Colonic mucosa (tissue), 4 donors: ENCODE results near the gene CEBPZOS. TPM values are rescaled to one million over a fixed set of nuclear protein-coding genes. Genes with fewer than 3 reads are reported as not detected.
"Not testable (repeated sequence)": the region's sequence is repeated elsewhere in the genome, so short reads cannot be mapped to it uniquely, and the experiment has no call there.

ENCODE experiments used
- DNase-seq: peaks from one replicate; pipeline ENCODE4 v3.0.0-alpha.2; 2020
- H3K27ac ChIP-seq: fragments of 200-600 bp; one replicate; pipeline ENCODE4 v1.8.0; 2021
- H3K27me3 ChIP-seq: fragments of 200-600 bp; one replicate; pipeline ENCODE4 v1.8.0; 2021
- H3K36me3 ChIP-seq: fragments of 200-600 bp; one replicate; pipeline ENCODE4 v1.8.0; 2021
- H3K4me1 ChIP-seq: fragments of 200-600 bp; one replicate; pipeline ENCODE4 v1.8.0; 2021; ENCODE audit warnings: mild to moderate bottlenecking
- H3K4me3 ChIP-seq: fragments of 200-600 bp; one replicate; pipeline ENCODE4 v1.8.0; 2021
- H3K9ac ChIP-seq, 2 donors: one replicate each; pipeline ENCODE4 v1.7.0; 2013; ENCODE audit warnings: control low read depth in 2 of 2, low read depth in 2 of 2, low read length in 2 of 2
- H3K9me3 ChIP-seq: fragments of 200-600 bp; one replicate; pipeline ENCODE4 v1.8.0; 2021
- intact Hi-C: fragments of 100-400 bp; cut with DNase I; formaldehyde crosslinking; loops from one replicate; pipeline ENCODE4 v1.14.1; 2022
- total RNA-seq, 2 donors: library from RNA; stranded (reverse); fragmentation: NEBNext Ultra II Directional in 1 of 2; extraction: Animal tissue kit (Norgen Biotek cat#: 25700) in 1 of 2; gene quantifications; one replicate each; pipeline ENCODE4 v1.2.1, GENCODE V29; 2021
- TF ChIP-seq, protein P1 (sequence below): fragments of 200-600 bp; IDR thresholded peaks from one replicate; pipeline ENCODE4 v1.8.0; 2022; ENCODE audit warnings: antibody characterized with exemption, mild to moderate bottlenecking
- donor health status: healthy.
- donor health status: DM: no; HTN: no; CAD: no.
- donor health status: DM: no; HTN: no; CAD: no.

Gene CEBPZOS
- total RNA-seq, 2 donors from 2014 or later: 43.1 to 49.4 TPM

DNA sequence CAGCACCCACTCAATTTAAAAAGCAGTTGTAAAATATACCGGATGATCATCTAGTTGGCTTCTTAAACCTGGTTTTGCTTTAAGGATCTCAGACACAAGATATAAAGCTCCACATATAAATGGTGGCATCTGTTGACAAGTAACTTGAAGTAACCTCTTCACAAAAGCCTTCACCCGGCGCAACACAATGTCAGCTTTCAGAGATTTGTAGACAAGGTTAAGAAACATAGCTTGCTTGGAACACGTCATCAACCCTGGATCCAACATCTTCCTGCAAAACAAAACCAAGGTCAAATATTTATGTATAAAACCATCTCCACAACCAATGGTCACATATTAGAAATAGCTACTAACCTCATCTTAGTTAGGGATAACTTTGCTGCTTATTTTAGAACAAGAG lies 26.8 kb downstream of the CEBPZOS start:
- no peak for DNase-seq
- TF ChIP-seq, protein P1, sequence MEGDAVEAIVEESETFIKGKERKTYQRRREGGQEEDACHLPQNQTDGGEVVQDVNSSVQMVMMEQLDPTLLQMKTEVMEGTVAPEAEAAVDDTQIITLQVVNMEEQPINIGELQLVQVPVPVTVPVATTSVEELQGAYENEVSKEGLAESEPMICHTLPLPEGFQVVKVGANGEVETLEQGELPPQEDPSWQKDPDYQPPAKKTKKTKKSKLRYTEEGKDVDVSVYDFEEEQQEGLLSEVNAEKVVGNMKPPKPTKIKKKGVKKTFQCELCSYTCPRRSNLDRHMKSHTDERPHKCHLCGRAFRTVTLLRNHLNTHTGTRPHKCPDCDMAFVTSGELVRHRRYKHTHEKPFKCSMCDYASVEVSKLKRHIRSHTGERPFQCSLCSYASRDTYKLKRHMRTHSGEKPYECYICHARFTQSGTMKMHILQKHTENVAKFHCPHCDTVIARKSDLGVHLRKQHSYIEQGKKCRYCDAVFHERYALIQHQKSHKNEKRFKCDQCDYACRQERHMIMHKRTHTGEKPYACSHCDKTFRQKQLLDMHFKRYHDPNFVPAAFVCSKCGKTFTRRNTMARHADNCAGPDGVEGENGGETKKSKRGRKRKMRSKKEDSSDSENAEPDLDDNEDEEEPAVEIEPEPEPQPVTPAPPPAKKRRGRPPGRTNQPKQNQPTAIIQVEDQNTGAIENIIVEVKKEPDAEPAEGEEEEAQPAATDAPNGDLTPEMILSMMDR: no peak
- no peak overlapping the region for H3K9ac ChIP-seq
- intact Hi-C loops: no loop called here
- H3K4me3 ChIP-seq: no peak overlapping the region
- no peaks in the 10 kb centered on the region for H3K27me3 ChIP-seq
- peaks cover 12% of the 10 kb centered on the region for H3K36me3 ChIP-seq
- H3K27ac ChIP-seq: no peak overlapping the region
- H3K4me1 ChIP-seq: no peaks in the 10 kb centered on the region
- no peaks in the 10 kb centered on the region for H3K9me3 ChIP-seq

DNA sequence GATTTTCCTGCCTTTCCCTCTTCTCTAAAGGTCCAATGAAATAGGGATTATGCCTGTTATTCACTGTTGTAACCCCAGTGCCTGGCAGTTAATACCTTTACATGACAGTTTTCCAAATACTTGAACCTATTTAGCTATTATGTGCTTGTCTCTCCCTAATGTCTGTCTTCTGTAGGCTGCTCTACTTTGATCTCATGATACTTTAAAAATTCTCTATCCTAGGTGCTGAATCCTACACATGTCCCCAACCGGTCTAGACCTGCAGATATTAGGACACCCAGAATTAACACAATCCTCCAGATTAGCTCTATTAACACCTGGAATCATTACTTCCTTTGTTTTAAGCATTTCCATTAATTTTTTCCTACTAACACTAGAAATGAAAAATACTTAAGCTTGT lies 27.8 kb downstream of the CEBPZOS start:
- Histone ChIP-seq H3K4me1 (no peaks in the 10 kb centered on the region), H3K27ac (no peak overlapping the region), H3K4me3 (no peak overlapping the region), H3K27me3 (no peaks in the 10 kb centered on the region), H3K36me3 (peaks cover 15% of the 10 kb centered on the region), H3K9me3 (no peaks in the 10 kb centered on the region), H3K9ac (no peak overlapping the region)
- intact Hi-C loops: no loop called here
- DNase-seq: no peak
- TF ChIP-seq, protein P1: no peak

DNA sequence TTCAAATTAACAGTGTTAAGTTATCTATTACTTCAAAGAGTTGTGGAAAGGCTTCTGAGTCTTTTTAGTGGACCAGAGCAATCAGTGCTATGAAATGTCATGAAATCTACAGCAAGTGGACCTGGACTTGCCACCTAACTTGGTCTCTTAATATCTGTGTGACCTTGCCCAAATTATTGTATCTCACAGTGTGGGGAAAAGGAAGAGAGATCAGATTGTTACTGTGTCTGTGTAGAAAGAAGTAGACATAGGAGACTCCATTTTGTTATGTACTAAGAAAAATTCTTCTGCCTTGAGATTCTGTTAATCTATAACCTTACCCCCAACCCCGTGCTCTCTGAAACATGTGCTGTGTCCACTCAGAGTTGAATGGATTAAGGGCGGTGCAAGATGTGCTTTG lies 28.8 kb downstream of the CEBPZOS start:
- H3K4me3 ChIP-seq, H3K27ac ChIP-seq, H3K4me1 ChIP-seq, H3K9ac ChIP-seq, DNase-seq, intact Hi-C loops, H3K27me3 ChIP-seq, H3K9me3 ChIP-seq: not testable (repeated sequence)
- H3K36me3 ChIP-seq: peaks cover 15% of the 10 kb centered on the region

DNA sequence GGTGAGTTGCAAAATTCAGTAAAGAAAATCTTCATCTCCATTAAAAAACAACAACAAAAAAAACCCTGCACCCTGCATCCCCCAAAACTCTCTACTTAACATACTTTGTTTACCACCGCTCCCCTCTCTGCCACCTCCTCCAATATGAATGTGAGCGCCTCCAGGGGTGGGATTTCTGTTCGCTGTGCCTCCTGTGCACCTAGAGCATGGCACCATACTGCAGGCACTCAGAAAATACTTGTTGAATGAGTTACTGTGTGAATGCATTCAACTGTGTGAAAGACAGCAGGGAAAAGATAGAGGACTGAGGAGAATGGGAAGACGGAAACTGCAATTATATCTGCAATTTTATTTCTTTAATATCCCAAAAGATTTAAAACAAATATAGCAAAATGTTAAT lies 30.6 kb downstream of the CEBPZOS start:
- Histone ChIP-seq H3K4me1 (no peaks in the 10 kb centered on the region), H3K36me3 (peaks cover 15% of the 10 kb centered on the region), H3K4me3 (no peak overlapping the region), H3K9ac (no peak overlapping the region), H3K27ac (no peak overlapping the region), H3K27me3 (no peaks in the 10 kb centered on the region), H3K9me3 (no peaks in the 10 kb centered on the region)
- intact Hi-C loops: no loop called here
- no peak for DNase-seq
- TF ChIP-seq, protein P1: no peak

DNA sequence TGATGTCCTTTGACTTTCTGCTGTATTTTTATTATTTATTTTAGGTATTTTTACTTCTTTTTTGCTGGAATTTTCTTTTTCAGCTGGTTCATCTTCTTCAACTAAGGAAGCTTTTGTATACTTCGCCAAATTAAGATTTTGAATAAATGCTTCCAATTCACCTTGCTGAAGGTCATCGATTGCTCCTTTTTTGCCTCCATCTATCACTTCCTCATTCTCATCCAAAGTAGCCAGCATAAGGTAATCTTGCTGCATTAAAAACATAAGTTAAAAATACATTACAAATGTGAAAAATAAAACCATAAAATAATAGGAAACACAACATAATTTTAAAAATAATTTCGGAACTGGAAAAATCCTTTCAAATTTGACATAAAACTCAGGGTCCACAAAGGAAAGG lies 32.5 kb downstream of the CEBPZOS start:
- intact Hi-C loops: no loop called here
- H3K9me3 ChIP-seq: no peaks in the 10 kb centered on the region
- no peak overlapping the region for H3K27ac ChIP-seq
- TF ChIP-seq, protein P1: no peak
- H3K27me3 ChIP-seq: no peaks in the 10 kb centered on the region
- peaks cover 8% of the 10 kb centered on the region for H3K4me1 ChIP-seq
- DNase-seq: no peak
- H3K4me3 ChIP-seq: no peak overlapping the region
- no peak overlapping the region for H3K9ac ChIP-seq
- peaks cover 15% of the 10 kb centered on the region for H3K36me3 ChIP-seq

DNA sequence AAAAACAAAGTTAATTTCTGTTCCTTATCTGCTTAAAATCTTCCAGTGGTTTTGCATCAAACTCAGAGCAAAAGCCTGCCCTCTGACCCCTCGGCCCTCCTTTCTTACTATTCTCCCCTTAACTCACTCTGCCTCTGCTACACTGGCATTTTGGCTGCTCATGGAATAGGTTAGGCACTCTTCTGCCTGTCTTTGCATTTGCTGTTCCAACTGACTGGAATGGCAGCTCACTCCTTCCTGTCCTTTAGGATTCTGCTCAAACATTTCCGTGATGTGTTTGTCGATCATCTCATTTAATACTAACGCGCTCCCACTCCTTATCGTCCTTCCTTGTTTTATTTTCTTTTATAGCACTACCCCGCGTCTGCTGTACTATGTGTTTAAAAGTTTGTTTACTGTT lies 34.3 kb downstream of the CEBPZOS start:
- no peaks in the 10 kb centered on the region for H3K9me3 ChIP-seq
- DNase-seq: peak; percentile 22
- peaks cover 8% of the 10 kb centered on the region for H3K4me1 ChIP-seq

More for the DNA sequence above, 34.3 kb downstream of the CEBPZOS start:
- H3K4me3 ChIP-seq: peak overlapping the region; percentile 81
- no peaks in the 10 kb centered on the region for H3K27me3 ChIP-seq
- intact Hi-C loops: no loop called here
- H3K27ac ChIP-seq: peak overlapping the region; percentile 83
- peak overlapping the region; percentile 84 to 97 for H3K9ac ChIP-seq
- TF ChIP-seq, protein P1: no peak
- peaks cover 15% of the 10 kb centered on the region for H3K36me3 ChIP-seq
